A673 (cell line): Measurements from ENCODE around the gene NRF1. TPM values are rescaled to one million over a fixed set of nuclear protein-coding genes. Genes with fewer than 3 reads are reported as not detected.

Experiments
- BruUV-seq: library from RNA; stranded (reverse); fragments of 400-500 nt; replicated peaks from 2 replicates; lab custom pipeline; 2021; lab: Mats Ljungman, UMichigan
- CTCF ChIA-PET: fragments of 300-600 bp; sonication (Branson Sonifier 250); formaldehyde crosslinking; loops from one replicate; lab custom pipeline; 2022; ENCODE audit warnings: antibody characterized with exemption; lab: Charles Lee
- POLR2A ChIA-PET: fragments of 300-600 bp; sonication (Branson Sonifier 250); formaldehyde crosslinking; loops from one replicate; lab custom pipeline; 2022; ENCODE audit warnings: antibody characterized with exemption; ENCODE audit not compliant: low non-redundant PET; lab: Charles Lee
- DNase-seq: peaks from one replicate; pipeline ENCODE4 v3.0.0-alpha.2; 2015; ENCODE audit warnings: low spot score
- H3K27ac ChIP-seq: fragments of 200-600 bp; sonication (generic); 2 replicates; pipeline ENCODE4 v1.5.1; 2016; ENCODE audit warnings: mixed run types, low read depth, mild to moderate bottlenecking, mixed read lengths, antibody characterized with exemption, low read length; ENCODE audit not compliant: poor library complexity, severe bottlenecking
- H3K27me3 ChIP-seq: fragments of 200-600 bp; sonication (generic); replicated peaks from 2 replicates; pipeline ENCODE4 v1.6.1; 2017; ENCODE audit warnings: mixed run types, low read depth, mild to moderate bottlenecking, mixed read lengths, antibody characterized with exemption, low read length; ENCODE audit not compliant: insufficient read depth, poor library complexity
- H3K36me3 ChIP-seq: fragments of 200-600 bp; sonication (generic); 2 replicates; pipeline ENCODE4 v1.6.1; 2016; ENCODE audit warnings: mixed run types, mild to moderate bottlenecking, mixed read lengths, antibody characterized with exemption, low read length; ENCODE audit not compliant: insufficient read depth, poor library complexity, severe bottlenecking
- H3K4me1 ChIP-seq: fragments of 200-600 bp; sonication (generic); 2 replicates; pipeline ENCODE4 v1.6.1; 2017; ENCODE audit warnings: mixed run types, mild to moderate bottlenecking, mixed read lengths, antibody characterized with exemption, low read length; ENCODE audit not compliant: insufficient read depth, poor library complexity, severe bottlenecking
- H3K4me3 ChIP-seq: fragments of 200-600 bp; sonication (generic); 2 replicates; pipeline ENCODE4 v1.5.1; 2016; ENCODE audit warnings: low read depth, mixed run types, mild to moderate bottlenecking, mixed read lengths, low read length; ENCODE audit not compliant: poor library complexity, severe bottlenecking
- H3K9me3 ChIP-seq: fragments of 200-600 bp; sonication (generic); 2 replicates; pipeline ENCODE4 v1.6.1; 2016; ENCODE audit warnings: mixed run types, low read depth, mild to moderate bottlenecking, mixed read lengths, antibody characterized with exemption, low read length; ENCODE audit not compliant: poor library complexity, severe bottlenecking
- CTCF ChIP-seq: fragments of 300-800, 200-600 bp; sonication (generic); conservative IDR thresholded peaks from 2 replicates; pipeline ENCODE4 v1.5.1; 2017; ENCODE audit warnings: low read depth, mild to moderate bottlenecking, antibody characterized with exemption, low read length, moderate library complexity, mixed read lengths
- EZH2 ChIP-seq: fragments of 200-600 bp; sonication (generic); IDR thresholded peaks from 2 replicates; pipeline ENCODE4 v1.6.1; 2017; ENCODE audit warnings: borderline replicate concordance, low read depth, mild to moderate bottlenecking, mixed read lengths, antibody characterized with exemption, low read length; ENCODE audit not compliant: poor library complexity, severe bottlenecking
- intact Hi-C: fragments of 100-400 bp; cut with micrococcal nuclease; formaldehyde crosslinking; loops from one replicate; pipeline ENCODE4 v1.10.0; 2022; ENCODE audit not compliant: unreplicated experiment
- total RNA-seq: library from RNA; stranded (reverse); gene quantifications from 2 replicates; pipeline ENCODE4 v1.2.3, GENCODE V29; 2021

The NRF1 gene
- total RNA-seq, 1 experiment from 2014 or later: 30.2 TPM

GRCh38 chr7:129757991-129758390 lies 146.5 kb downstream of the NRF1 start:
- DNase-seq: no peak
- ChIA-PET CTCF (no interaction called here), POLR2A (no interaction called here)
- H3K36me3 ChIP-seq: peaks cover 9% of the 10 kb centered on the region
- no peaks in the 10 kb centered on the region for H3K27me3 ChIP-seq
- H3K4me3 ChIP-seq: no peak overlapping the region
- no peak overlapping the region for H3K27ac ChIP-seq
- TF ChIP-seq EZH2 (no peak), CTCF (no peak)
- no TSS peak for BruUV-seq
- no peaks in the 10 kb centered on the region for H3K9me3 ChIP-seq
- no peaks in the 10 kb centered on the region for H3K4me1 ChIP-seq
- intact Hi-C loops: no loop called here

- Histone ChIP-seq H3K4me3 (no peak overlapping the region), H3K27ac (no peak overlapping the region), H3K27me3 (no peaks in the 10 kb centered on the region), H3K36me3 (no peaks in the 10 kb centered on the region), H3K4me1 (no peaks in the 10 kb centered on the region), H3K9me3 (no peaks in the 10 kb centered on the region)
- DNase-seq: no peak
- intact Hi-C loops: no loop called here
- TF ChIP-seq CTCF (no peak), EZH2 (no peak)
- ChIA-PET CTCF (no interaction called here), POLR2A (no interaction called here)
- BruUV-seq: no TSS peak
Measured at GRCh38 chr7:129762387-129762969, 151.0 kb downstream of the NRF1 start.

GRCh38 chr7:129764247-129765084 lies 152.9 kb downstream of the NRF1 start:
- H3K4me1 ChIP-seq: no peaks in the 10 kb centered on the region
- CTCF ChIA-PET: no interaction called here
- POLR2A ChIA-PET: interaction anchor here (0.6 kb wide), 1 partner anchor 22 kb away, joined by 5 read pairs; no protein-coding TSS in a partner anchor
- no peaks in the 10 kb centered on the region for H3K9me3 ChIP-seq
- H3K27me3 ChIP-seq: no peaks in the 10 kb centered on the region
- BruUV-seq: no TSS peak
- no peak overlapping the region for H3K4me3 ChIP-seq
- no peaks in the 10 kb centered on the region for H3K36me3 ChIP-seq
- no peak overlapping the region for H3K27ac ChIP-seq
- no peak for TF ChIP-seq EZH2
- TF ChIP-seq CTCF: no peak
- intact Hi-C loops: no loop called here
- no peak for DNase-seq
